ENCODE data around the gene GPATCH3. TPM values are rescaled to one million over a fixed set of nuclear protein-coding genes. Genes with fewer than 3 reads are reported as not detected.
"Not testable (repeated sequence)": the region's sequence is repeated elsewhere in the genome, so short reads cannot be mapped to it uniquely, and the experiment has no call there.

GPATCH3 gene
- total RNA-seq, 1 experiment from 2014 or later, result 14.8 TPM

DNA sequence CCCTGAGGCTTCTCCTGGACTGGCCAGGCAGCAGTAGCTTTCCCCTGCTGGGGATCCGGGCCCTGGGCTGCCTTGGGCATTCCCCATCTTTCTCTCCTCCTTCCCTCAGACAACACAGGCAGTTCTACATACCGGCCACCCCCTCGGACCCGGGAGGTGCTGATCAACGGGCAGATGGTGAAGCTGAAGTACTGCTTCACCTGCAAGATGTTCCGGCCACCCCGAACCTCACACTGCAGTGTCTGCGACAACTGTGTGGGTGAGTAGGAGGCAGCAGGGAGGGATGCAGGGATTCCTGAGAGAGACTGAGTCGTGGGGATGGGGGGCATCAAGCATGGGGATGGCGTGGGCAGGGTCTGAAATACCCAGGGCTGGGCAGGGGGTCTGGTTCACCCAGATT, 51.8 kb downstream of the GPATCH3 start:
- ChIA-PET POLR2A (interaction anchor here (1.6 to 3.0 kb wide), 2 partner anchors 16 to 17 kb away, joined by 3 to 29 read pairs; partner anchors contain the start of gene SFN), CTCF (interaction anchor here (0.9 to 2.7 kb wide), 7 partner anchors 10 to 48 kb away, joined by 3 to 14 read pairs (median 5); no protein-coding TSS in a partner anchor), RAD21 (ENCODE audit: low non-redundant PET in 1 of 2, low total read pairs in 2 of 2, uncharacterized antibody in 2 of 2, unreplicated experiment in 2 of 2) (interaction anchor here in 1 of 2 experiments (1.3 kb wide), 1 partner anchor 30 kb away, joined by 3 read pairs; no protein-coding TSS in a partner anchor)
- Histone ChIP-seq H3K4me3 (replicated peaks in 1 of 2; ENCODE audit: low read depth in 1 of 2, low read length in 2 of 2) (no peak overlapping the region), H3K79me2 (ENCODE audit: insufficient read depth, low read length) (peaks cover 4% of the 10 kb centered on the region; the same call in 1 of the 2 replicates), H3K9me3 (ENCODE audit: control insufficient read depth in 1 of 2, insufficient read depth in 1 of 2, low read depth in 1 of 2, low read length in 2 of 2) (no peaks in the 10 kb centered on the region), H3K27me3 (ENCODE audit: insufficient read depth, low read length) (no peaks in the 10 kb centered on the region), H3K9me2 (ENCODE audit: insufficient read depth) (no peaks in the 10 kb centered on the region), H3K27ac (ENCODE audit: low read depth, low read length) (peak overlapping the region; percentile 72), H3K4me1 (ENCODE audit: control insufficient read depth in 1 of 2, insufficient read depth in 2 of 2, low read length in 2 of 2) (peaks cover 28 to 49% of the 10 kb centered on the region in 2 experiments), H3K36me3 (ENCODE audit: control insufficient read depth in 1 of 2, insufficient read depth in 2 of 2, low read length in 2 of 2) (peaks cover 9 to 29% of the 10 kb centered on the region in 2 experiments; a peak in 3 of 4 replicates), H3K9ac (ENCODE audit: low read length) (peak overlapping the region; percentile 59), H3K4me2 (ENCODE audit: low read length) (peak overlapping the region; percentile 65), H4K20me1 (ENCODE audit: insufficient read depth) (no peaks in the 10 kb centered on the region), H2AFZ (ENCODE audit: low read depth, low read length, poor library complexity, severe bottlenecking) (no peak overlapping the region)
- DNase-seq (ENCODE audit: low read depth, low spot score), result no peak
- TF ChIP-seq ZNF274 (IDR thresholded peaks at IDR 0.05; ENCODE audit: low read depth, low read length) (no peak), EZH2 (IDR thresholded peaks at IDR 0.05) (no peak), ELF1 (IDR thresholded peaks at IDR 0.05; ENCODE audit: borderline replicate concordance, low read depth) (no peak)
- no peak for ATAC-seq
- intact Hi-C loops (cut with micrococcal nuclease), result no loop called here
- no TSS peak for BruUV-seq (replicated peaks)

DNA sequence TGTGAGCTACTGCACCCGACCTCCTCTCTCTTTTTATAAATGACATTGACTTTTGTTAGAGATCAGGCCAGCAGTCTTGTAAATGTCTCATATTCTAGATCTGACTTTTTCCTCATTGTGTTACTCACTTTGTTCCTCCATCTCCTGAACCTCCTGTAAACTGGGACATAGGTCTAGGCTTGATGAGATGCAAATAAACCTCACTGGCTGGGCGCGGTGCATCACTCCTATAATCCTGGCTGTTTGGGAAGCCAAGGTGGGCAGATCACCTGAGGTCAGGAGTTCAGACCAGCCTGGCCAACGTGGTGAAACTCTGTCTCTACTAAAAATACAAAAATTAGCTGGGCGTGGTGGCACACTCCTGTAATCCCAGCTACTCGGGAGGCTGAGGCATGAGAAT, 52.4 kb downstream of the GPATCH3 start:
- intact Hi-C loops (cut with micrococcal nuclease); ATAC-seq; H3K9me2 ChIP-seq (ENCODE audit: insufficient read depth); H3K4me3 ChIP-seq (replicated peaks in 1 of 2; ENCODE audit: low read depth in 1 of 2, low read length in 2 of 2); H3K27me3 ChIP-seq (ENCODE audit: insufficient read depth, low read length); H3K79me2 ChIP-seq (ENCODE audit: insufficient read depth, low read length); BruUV-seq (replicated peaks); H2AFZ ChIP-seq (ENCODE audit: low read depth, low read length, poor library complexity, severe bottlenecking); H3K9me3 ChIP-seq (ENCODE audit: control insufficient read depth in 1 of 2, insufficient read depth in 1 of 2, low read depth in 1 of 2, low read length in 2 of 2); H4K20me1 ChIP-seq (ENCODE audit: insufficient read depth); DNase-seq (ENCODE audit: low read depth, low spot score); RAD21 ChIA-PET (ENCODE audit: low non-redundant PET in 1 of 2, low total read pairs in 2 of 2, uncharacterized antibody in 2 of 2, unreplicated experiment in 2 of 2): not testable (repeated sequence)
- H3K4me1 ChIP-seq (ENCODE audit: control insufficient read depth in 1 of 2, insufficient read depth in 2 of 2, low read length in 2 of 2), result peaks cover 24 to 42% of the 10 kb centered on the region in 2 experiments
- ChIA-PET POLR2A (interaction anchor here (3.0 kb wide), 1 partner anchor 17 kb away, joined by 29 read pairs; the partner anchor contains the start of gene SFN), CTCF (interaction anchor here (1.8 to 2.7 kb wide), 3 partner anchors 13 to 39 kb away, joined by 5 to 14 read pairs (median 5); no protein-coding TSS in a partner anchor)
- H3K27ac ChIP-seq (ENCODE audit: low read depth, low read length), result peak overlapping the region; percentile 72; the same call in 1 of the 2 replicates
- peak overlapping the region; percentile 65; the same call in 1 of the 2 replicates for H3K4me2 ChIP-seq (ENCODE audit: low read length)
- H3K9ac ChIP-seq (ENCODE audit: low read length), result peak overlapping the region; percentile 59
- H3K36me3 ChIP-seq (ENCODE audit: control insufficient read depth in 1 of 2, insufficient read depth in 2 of 2, low read length in 2 of 2), result peaks cover 11 to 26% of the 10 kb centered on the region in 2 experiments; a peak in 3 of 4 replicates

Data from HCT116 (cell line).